Keratinocyte (primary cell): ENCODE results near the gene LSP1. TPM values are rescaled to one million over a fixed set of nuclear protein-coding genes. Genes with fewer than 3 reads are reported as not detected.

ENCODE experiments used
- DNase-seq: peaks from one replicate; pipeline ENCODE4 v3.0.0-alpha.2; 2011; ENCODE audit warnings: low read depth, missing footprints, low spot score
- FAIRE-seq: peaks from 2 replicates; lab custom pipeline; 2011; peaks lifted over from hg19 to GRCh38; lab: Jason Lieb, UNC
- H2AFZ ChIP-seq: 2 replicates; pipeline ENCODE4 v1.6.0; 2012; ENCODE audit warnings: low read length, control low read depth, inconsistent platforms; ENCODE audit not compliant: control insufficient read depth
- H3K27ac ChIP-seq: 2 replicates; pipeline ENCODE4 v1.5.1; 2011; ENCODE audit warnings: low read length; ENCODE audit not compliant: control insufficient read depth, insufficient read depth
- H3K27me3 ChIP-seq: 3 replicates; pipeline ENCODE4 v1.6.0; 2011; ENCODE audit warnings: low read length; ENCODE audit not compliant: control insufficient read depth, insufficient read depth; ENCODE audit errors: extremely low read depth
- H3K36me3 ChIP-seq, 2 experiments: 2 replicates in 1 of 2; 3 replicates in 1 of 2; pipeline ENCODE4 v1.5.1; 2011; ENCODE audit warnings: low read length in 2 of 2, mild to moderate bottlenecking in 1 of 2; ENCODE audit not compliant: control insufficient read depth in 2 of 2, insufficient read depth in 2 of 2; ENCODE audit errors: extremely low read depth in 1 of 2
- H3K4me1 ChIP-seq: 3 replicates; pipeline ENCODE4 v1.5.1; 2011; ENCODE audit warnings: low read length; ENCODE audit not compliant: control insufficient read depth, insufficient read depth; ENCODE audit errors: extremely low read depth
- H3K4me2 ChIP-seq: 3 replicates; pipeline ENCODE4 v1.6.0; 2011; ENCODE audit warnings: low read depth, low read length; ENCODE audit not compliant: control insufficient read depth, insufficient read depth; ENCODE audit errors: extremely low read depth
- H3K4me3 ChIP-seq, 3 experiments: fragments of 200-600 bp in 1 of 3; sonication (generic) in 1 of 3; 2 replicates in 2 of 3; 3 replicates in 1 of 3; pipeline ENCODE4 v1.5.1; 2011 to 2016; ENCODE audit warnings: low read length in 3 of 3, mild to moderate bottlenecking in 3 of 3, control low read depth in 2 of 3, inconsistent platforms in 1 of 3, low read depth in 1 of 3, mixed read lengths in 1 of 3, mixed run types in 1 of 3, moderate library complexity in 1 of 3; ENCODE audit not compliant: control insufficient read depth in 2 of 3, insufficient read depth in 2 of 3; ENCODE audit errors: extremely low read depth in 1 of 3
- H3K79me2 ChIP-seq: 2 replicates; pipeline ENCODE4 v1.6.0; 2012; ENCODE audit warnings: low read length; ENCODE audit not compliant: control insufficient read depth, insufficient read depth
- H3K9ac ChIP-seq: 3 replicates; pipeline ENCODE4 v1.6.0; 2011; ENCODE audit warnings: low read length; ENCODE audit not compliant: control insufficient read depth, insufficient read depth; ENCODE audit errors: extremely low read depth
- H3K9me1 ChIP-seq: 3 replicates; pipeline ENCODE4 v1.6.0; 2011; ENCODE audit warnings: low read length; ENCODE audit not compliant: control insufficient read depth, insufficient read depth; ENCODE audit errors: extremely low read depth
- H3K9me3 ChIP-seq: 2 replicates; pipeline ENCODE4 v1.5.1; 2012; ENCODE audit warnings: low read depth, low read length; ENCODE audit not compliant: control insufficient read depth
- H4K20me1 ChIP-seq: 3 replicates; pipeline ENCODE4 v1.6.0; 2011; ENCODE audit warnings: low read length; ENCODE audit not compliant: control insufficient read depth, insufficient read depth; ENCODE audit errors: extremely low read depth
- EZH2 ChIP-seq: IDR thresholded peaks from one replicate; pipeline ENCODE4 v1.6.1; 2012; ENCODE audit warnings: inconsistent platforms, mild to moderate bottlenecking, low read length, moderate library complexity
- dilution Hi-C: fragments of 300-500 bp; cut with MboI; formaldehyde crosslinking; loops from one replicate; pipeline ENCODE4 v1.7.0; 2020; ENCODE audit warnings: low sequenced_read_pairs; ENCODE audit not compliant: extremely low pct_ligation_motif_present
- polyA plus RNA-seq, 5 experiments: library from polyadenylated mRNA; depleted of rRNA in 3 of 5; stranded (reverse) in 3 of 5; stranded (forward) in 1 of 5; unstranded in 1 of 5; fragments of >200 nt; gene quantifications; 1 replicate in 1 of 5; 2 replicates in 3 of 5; 3 replicates in 1 of 5; pipeline versions ENCODE4 v1.2.1 to v1.2.3, GENCODE V29; 2011 to 2012; ENCODE audit warnings: missing spikeins in 2 of 5, low read depth in 1 of 5, low replicate concordance in 1 of 5
- TF ChIP-seq, protein P1 (sequence below), 3 experiments: IDR thresholded peaks in 1 of 3; conservative IDR thresholded peaks in 1 of 3; optimal IDR thresholded peaks in 1 of 3; 2 replicates in 2 of 3; 3 replicates in 1 of 3; pipeline versions ENCODE3 to v1.5.1; 2011; ENCODE audit warnings: low read length in 3 of 3, mild to moderate bottlenecking in 3 of 3, moderate library complexity in 2 of 3, control low read depth in 1 of 3, inconsistent platforms in 1 of 3; ENCODE audit not compliant: insufficient read depth in 2 of 3; ENCODE audit errors: extremely low read depth in 1 of 3

LSP1 gene
- polyA plus RNA-seq, 1 donor (not counting 4 experiments of a cell fraction or from before 2014, with no cell fraction given): 0.94 TPM

DNA sequence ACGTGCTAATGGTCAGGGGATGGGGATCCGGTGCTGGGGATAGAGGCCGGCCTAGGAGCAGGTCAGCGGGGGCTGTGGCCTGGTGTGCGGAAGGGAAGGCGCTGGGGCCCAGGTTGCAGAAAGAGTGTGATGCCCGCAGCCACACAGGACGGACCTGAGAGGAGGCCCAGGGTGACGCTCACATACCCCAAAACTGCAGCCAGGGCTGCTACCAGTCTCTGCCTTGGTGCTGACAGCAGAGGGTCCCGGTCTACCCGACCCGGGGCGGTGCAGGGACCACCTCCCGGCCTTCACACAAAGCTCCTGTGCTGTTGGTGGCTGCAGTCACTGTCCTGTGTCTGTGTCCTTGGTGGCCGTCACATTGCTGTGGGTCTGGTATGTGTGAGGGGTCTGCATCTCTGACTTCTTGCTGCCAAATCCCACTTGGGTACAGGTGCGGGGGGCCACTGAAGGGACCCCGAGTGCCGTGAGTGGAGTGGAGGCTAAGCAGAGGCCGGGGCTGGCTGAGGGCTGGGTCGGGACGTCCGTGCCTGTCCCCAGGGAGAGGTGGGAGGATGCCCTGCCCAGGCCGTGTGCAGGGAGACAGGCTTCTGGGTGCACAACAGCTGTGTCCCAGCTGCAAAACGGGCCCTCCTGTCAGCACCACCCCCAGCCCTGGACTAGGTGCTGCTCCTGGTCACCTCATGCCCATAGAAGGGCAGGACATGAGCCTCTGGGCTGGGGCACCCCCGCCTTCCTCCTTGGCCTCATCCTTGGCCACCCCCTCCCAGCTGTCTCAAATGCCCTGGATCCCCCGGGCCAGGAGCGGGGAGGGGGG is 1.5 kb downstream of the LSP1 start:
- Histone ChIP-seq H3K4me2 (no peak overlapping the region), H3K27ac (no peak overlapping the region), H4K20me1 (no peaks in the 10 kb centered on the region), H3K9ac (no peak overlapping the region), H3K36me3 (no peaks in the 10 kb centered on the region), H3K4me1 (no peaks in the 10 kb centered on the region), H3K9me1 (no peaks in the 10 kb centered on the region), H3K4me3 (no peak overlapping the region), H3K9me3 (no peaks in the 10 kb centered on the region), H2AFZ (no peak overlapping the region), H3K79me2 (no peaks in the 10 kb centered on the region), H3K27me3 (peaks cover 5% of the 10 kb centered on the region)
- FAIRE-seq: no peak
- no peak for DNase-seq
- no peak for TF ChIP-seq EZH2
- TF ChIP-seq, protein P1, sequence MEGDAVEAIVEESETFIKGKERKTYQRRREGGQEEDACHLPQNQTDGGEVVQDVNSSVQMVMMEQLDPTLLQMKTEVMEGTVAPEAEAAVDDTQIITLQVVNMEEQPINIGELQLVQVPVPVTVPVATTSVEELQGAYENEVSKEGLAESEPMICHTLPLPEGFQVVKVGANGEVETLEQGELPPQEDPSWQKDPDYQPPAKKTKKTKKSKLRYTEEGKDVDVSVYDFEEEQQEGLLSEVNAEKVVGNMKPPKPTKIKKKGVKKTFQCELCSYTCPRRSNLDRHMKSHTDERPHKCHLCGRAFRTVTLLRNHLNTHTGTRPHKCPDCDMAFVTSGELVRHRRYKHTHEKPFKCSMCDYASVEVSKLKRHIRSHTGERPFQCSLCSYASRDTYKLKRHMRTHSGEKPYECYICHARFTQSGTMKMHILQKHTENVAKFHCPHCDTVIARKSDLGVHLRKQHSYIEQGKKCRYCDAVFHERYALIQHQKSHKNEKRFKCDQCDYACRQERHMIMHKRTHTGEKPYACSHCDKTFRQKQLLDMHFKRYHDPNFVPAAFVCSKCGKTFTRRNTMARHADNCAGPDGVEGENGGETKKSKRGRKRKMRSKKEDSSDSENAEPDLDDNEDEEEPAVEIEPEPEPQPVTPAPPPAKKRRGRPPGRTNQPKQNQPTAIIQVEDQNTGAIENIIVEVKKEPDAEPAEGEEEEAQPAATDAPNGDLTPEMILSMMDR (optimal IDR thresholded peaks at IDR 0.05 in 1 of 3, IDR thresholded peaks at IDR 0.05 in 1 of 3, conservative IDR thresholded peaks at IDR 0.05 in 1 of 3; ENCODE audit: extremely low read depth in 1 of 3, insufficient read depth in 2 of 3, low read length in 3 of 3): no peak
- dilution Hi-C loops: no loop called here

DNA sequence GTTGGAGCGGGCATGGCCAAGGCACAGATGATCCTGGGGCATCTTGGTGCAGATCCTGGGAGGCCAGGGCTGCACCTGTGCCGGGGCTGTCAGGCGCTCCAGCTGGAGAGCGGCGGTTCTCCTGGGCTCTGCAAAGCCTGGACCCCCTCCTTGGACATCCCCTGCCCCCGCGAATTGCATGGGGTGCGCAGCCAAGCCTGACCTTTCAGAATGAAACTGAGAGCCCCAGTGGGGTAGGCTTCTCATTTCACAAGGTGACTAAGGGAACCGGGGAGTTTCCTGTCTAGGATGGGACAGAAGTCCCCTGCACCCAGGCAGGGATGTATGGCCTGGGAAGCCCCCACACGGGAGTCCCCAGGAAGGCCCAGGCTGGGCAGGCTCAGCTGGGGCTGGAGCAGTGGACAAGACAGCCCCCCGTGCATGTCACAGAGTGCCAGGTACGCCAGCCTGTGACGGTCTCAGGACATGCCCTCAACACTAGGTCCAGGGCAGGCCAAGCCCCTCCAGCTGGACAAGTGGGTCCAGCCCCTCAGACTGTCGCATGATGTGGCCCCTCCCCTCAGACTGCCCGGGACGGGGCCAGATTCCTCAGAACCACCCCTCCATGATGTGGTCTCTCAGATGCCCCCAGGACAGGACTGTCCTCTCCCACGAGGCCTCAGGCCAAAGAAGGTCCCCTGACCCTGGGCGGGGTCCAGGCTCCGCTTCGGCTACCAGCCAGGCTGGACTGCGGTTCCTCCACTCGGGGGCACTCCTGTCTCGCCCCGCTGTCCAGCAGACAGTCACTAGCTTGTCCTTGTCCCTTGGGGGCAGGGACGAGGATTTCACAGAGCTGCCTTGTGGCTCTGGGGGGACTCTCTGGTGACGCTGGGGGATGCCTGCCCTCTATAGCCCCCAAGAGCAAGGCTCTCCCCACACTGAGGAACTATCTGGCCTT is 2.3 kb downstream of the LSP1 start:
- no peaks in the 10 kb centered on the region for H3K4me1 ChIP-seq
- no peaks in the 10 kb centered on the region for H3K79me2 ChIP-seq
- no peak overlapping the region for H3K9ac ChIP-seq
- dilution Hi-C loops: no loop called here
- H3K9me3 ChIP-seq: no peaks in the 10 kb centered on the region
- no peaks in the 10 kb centered on the region for H4K20me1 ChIP-seq
- FAIRE-seq (no peak), DNase-seq (no peak)
- TF ChIP-seq, protein P1 (optimal IDR thresholded peaks at IDR 0.05 in 1 of 3, IDR thresholded peaks at IDR 0.05 in 1 of 3, conservative IDR thresholded peaks at IDR 0.05 in 1 of 3; ENCODE audit: extremely low read depth in 1 of 3, insufficient read depth in 2 of 3, low read length in 3 of 3): no peak
- TF ChIP-seq EZH2: no peak
- H3K9me1 ChIP-seq: no peaks in the 10 kb centered on the region
- H3K27ac ChIP-seq: no peak overlapping the region
- no peak overlapping the region for H3K4me2 ChIP-seq
- no peak overlapping the region for H3K4me3 ChIP-seq
- H3K27me3 ChIP-seq: peaks cover 5% of the 10 kb centered on the region
- H3K36me3 ChIP-seq: no peaks in the 10 kb centered on the region
- H2AFZ ChIP-seq: no peak overlapping the region
